CD14-positive monocyte (primary cell): ENCODE data around the gene EPHA6. TPM values are rescaled to one million over a fixed set of nuclear protein-coding genes. Genes with fewer than 3 reads are reported as not detected.
A peak's percentile ranks its signal among the peaks of the same experiment; 100 is the strongest.

Source experiments
- DNase-seq, 3 donors: peaks; one replicate each; pipeline ENCODE4 v3.0.0-alpha.2; 2011 to 2022
- H2AFZ ChIP-seq: 2 replicates; pipeline ENCODE4 v1.6.0; 2012; ENCODE audit warnings: mild to moderate bottlenecking, low read depth, low read length, inconsistent platforms; ENCODE audit not compliant: insufficient read depth, poor library complexity, severe bottlenecking
- H3K27ac ChIP-seq, 2 donors: 1 replicate in 1 of 2; 2 replicates in 1 of 2; pipeline ENCODE4 v1.5.1; 2012 to 2013; ENCODE audit warnings: low read length in 2 of 2, control low read depth in 1 of 2, inconsistent platforms in 1 of 2, low read depth in 1 of 2, mild to moderate bottlenecking in 1 of 2
- H3K27me3 ChIP-seq, 2 donors: one replicate each; pipeline versions ENCODE4 v1.6.0 to v1.6.1; 2011 to 2013; ENCODE audit warnings: low read length in 2 of 2; ENCODE audit not compliant: control insufficient read depth in 2 of 2, insufficient read depth in 2 of 2
- H3K36me3 ChIP-seq, 2 donors: replicated peaks in 1 of 2; 1 replicate in 1 of 2; 2 replicates in 1 of 2; pipeline versions ENCODE4 v1.5.1 to v1.6.1; 2012 to 2013; ENCODE audit warnings: low read length in 2 of 2, control low read depth in 1 of 2, inconsistent platforms in 1 of 2, mild to moderate bottlenecking in 1 of 2; ENCODE audit not compliant: insufficient read depth in 2 of 2, control insufficient read depth in 1 of 2
- H3K4me1 ChIP-seq, 2 donors: 1 replicate in 1 of 2; 2 replicates in 1 of 2; pipeline versions ENCODE4 v1.5.1 to v1.6.1; 2012 to 2013; ENCODE audit warnings: low read length in 2 of 2, control low read depth in 1 of 2, inconsistent platforms in 1 of 2, mild to moderate bottlenecking in 1 of 2, moderate library complexity in 1 of 2; ENCODE audit not compliant: insufficient read depth in 2 of 2, control insufficient read depth in 1 of 2
- H3K4me2 ChIP-seq: replicated peaks from 2 replicates; pipeline ENCODE3; 2012; ENCODE audit warnings: low read length, moderate library complexity, mild to moderate bottlenecking; ENCODE audit not compliant: poor library complexity, severe bottlenecking; ENCODE audit errors: extremely low read depth
- H3K4me3 ChIP-seq, 3 experiments: fragments of 200-600 bp in 1 of 3; sonication (generic) in 1 of 3; replicated peaks in 1 of 3; 1 replicate in 2 of 3; 2 replicates in 1 of 3; pipeline ENCODE4 v1.5.1; 2011 to 2013; ENCODE audit warnings: low read length in 3 of 3, mild to moderate bottlenecking in 3 of 3, control low read depth in 2 of 3, low read depth in 2 of 3, inconsistent platforms in 1 of 3, moderate library complexity in 1 of 3
- H3K79me2 ChIP-seq: 2 replicates; pipeline ENCODE4 v1.6.0; 2012; ENCODE audit warnings: mild to moderate bottlenecking, control low read depth, inconsistent platforms, low read length, moderate library complexity; ENCODE audit not compliant: insufficient read depth
- H3K9ac ChIP-seq: 2 replicates; pipeline ENCODE4 v1.6.0; 2017; ENCODE audit warnings: low read length, mild to moderate bottlenecking; ENCODE audit not compliant: insufficient read depth, poor library complexity, severe bottlenecking
- H3K9me3 ChIP-seq, 2 donors: replicated peaks in 1 of 2; 1 replicate in 1 of 2; 2 replicates in 1 of 2; pipeline versions ENCODE4 v1.5.1 to v1.6.1; 2012 to 2013; ENCODE audit warnings: low read length in 2 of 2, control low read depth in 1 of 2; ENCODE audit not compliant: control insufficient read depth in 1 of 2, insufficient read depth in 1 of 2
- H4K20me1 ChIP-seq: 2 replicates; pipeline ENCODE4 v1.6.0; 2012; ENCODE audit warnings: mild to moderate bottlenecking, low read length, control low read depth, moderate library complexity; ENCODE audit not compliant: insufficient read depth
- H3K27ac Mint-ChIP-seq, 7 donors: one replicate each; pipeline ENCODE4 v1.8.0; 2020; ENCODE audit warnings: mild to moderate bottlenecking in 7 of 7, mixed read lengths in 7 of 7, moderate library complexity in 6 of 7, inconsistent platforms in 2 of 7
- H3K27me3 Mint-ChIP-seq, 3 donors: one replicate each; pipeline ENCODE4 v1.8.0; 2021 to 2022; ENCODE audit warnings: low read depth in 3 of 3, mild to moderate bottlenecking in 3 of 3, mixed read lengths in 3 of 3, moderate library complexity in 3 of 3, inconsistent platforms in 1 of 3
- H3K36me3 Mint-ChIP-seq, 2 donors: one replicate each; pipeline ENCODE4 v1.8.0; 2020; ENCODE audit warnings: mixed read lengths in 2 of 2, inconsistent platforms in 1 of 2, mild to moderate bottlenecking in 1 of 2
- H3K4me1 Mint-ChIP-seq: one replicate; pipeline ENCODE4 v1.8.0; 2020; ENCODE audit warnings: mild to moderate bottlenecking, mixed read lengths
- H3K4me3 Mint-ChIP-seq, 2 donors: one replicate each; pipeline ENCODE4 v1.8.0; 2020; ENCODE audit warnings: mild to moderate bottlenecking in 2 of 2, mixed read lengths in 2 of 2, moderate library complexity in 1 of 2
- H3K9me3 Mint-ChIP-seq, 7 donors: one replicate each; pipeline ENCODE4 v1.8.0; 2020 to 2022; ENCODE audit warnings: mixed read lengths in 7 of 7, mild to moderate bottlenecking in 6 of 7, moderate library complexity in 6 of 7, inconsistent platforms in 2 of 7
- WGBS: methylation state at CpG from one replicate; pipeline ENCODE4 v1.1.5; 2013; ENCODE audit warnings: missing lambda C conversion rate; ENCODE audit not compliant: insufficient coverage; 5-methylcytosine and 5-hydroxymethylcytosine counted together
- intact Hi-C, 2 donors: fragments of 100-400 bp; cut with micrococcal nuclease; formaldehyde crosslinking; loops; one replicate each; pipeline versions ENCODE4 v1.15.0 to v1.15.1; 2023
- polyA plus RNA-seq, 3 donors: library from polyadenylated mRNA; depleted of rRNA in 1 of 3; unstranded in 2 of 3; stranded (reverse) in 1 of 3; fragments of 300-500 nt in 2 of 3; fragments of >200 nt in 1 of 3; fragmentation: Illumina TruSeq in 2 of 3; gene quantifications; 1 replicate in 2 of 3; 2 replicates in 1 of 3; pipeline ENCODE4 v1.2.3, GENCODE V29; 2012 to 2021
- TF ChIP-seq, protein P1 (sequence below): fragments of 200-600 bp; IDR thresholded peaks from one replicate; pipeline ENCODE4 v1.8.0; 2022; ENCODE audit warnings: antibody characterized with exemption, mild to moderate bottlenecking

The EPHA6 gene
- polyA plus RNA-seq, 3 donors = not detected

DNA sequence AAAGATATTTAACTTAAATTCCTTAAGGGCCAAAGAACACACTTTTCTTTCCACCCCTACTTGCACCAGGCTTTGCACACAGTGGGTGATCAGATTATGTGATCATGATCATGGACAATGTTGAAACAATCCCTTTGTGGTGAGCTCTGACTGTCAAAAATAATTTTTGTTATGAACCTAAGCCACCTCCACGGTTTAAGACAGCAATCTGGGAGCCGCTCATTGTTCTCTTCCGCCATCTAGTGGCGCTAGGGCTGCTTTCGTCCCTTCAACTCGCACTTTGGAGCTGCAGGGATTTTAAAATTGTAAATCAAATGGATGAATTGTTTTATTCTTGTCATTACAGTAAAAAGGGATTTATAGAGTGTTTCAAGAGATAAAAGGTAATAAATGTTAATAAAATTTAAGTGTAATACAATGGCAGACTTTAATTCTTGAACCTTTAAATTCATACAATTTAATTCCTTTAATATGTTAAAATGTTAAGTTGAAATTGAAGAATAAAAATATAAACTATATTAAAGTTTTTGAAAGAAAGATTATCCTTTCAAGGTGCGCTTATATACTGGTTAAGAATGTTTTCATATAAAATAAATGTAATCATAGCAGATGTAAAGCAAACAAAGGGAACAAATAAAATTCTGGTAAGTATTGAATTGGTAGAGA lies 904.9 kb downstream of the EPHA6 start:
- Histone ChIP-seq H3K79me2 (no peaks in the 10 kb centered on the region), H3K4me3 (no peak overlapping the region), H3K27me3 (no peaks in the 10 kb centered on the region), H3K9me3 (no peaks in the 10 kb centered on the region), H3K4me1 (no peaks in the 10 kb centered on the region), H3K36me3 (no peaks in the 10 kb centered on the region), H4K20me1 (no peaks in the 10 kb centered on the region), H2AFZ (no peak overlapping the region), H3K4me2 (peak overlapping the region; percentile 34), H3K9ac (no peak overlapping the region), H3K27ac (no peak overlapping the region)
- Mint-ChIP-seq H3K27me3 (peaks cover 0 to 2% (median 0%) of the 10 kb centered on the region in 3 donors), H3K9me3 (no peaks in the 10 kb centered on the region), H3K36me3 (no peaks in the 10 kb centered on the region), H3K27ac (no peak overlapping the region), H3K4me3 (no peak overlapping the region), H3K4me1 (no peaks in the 10 kb centered on the region)
- 0% methylated on average over 3 of the region's 7 CpGs for WGBS
- DNase-seq = peak; percentile 20 to 36 (median 30)
- intact Hi-C loops = no loop called here
- TF ChIP-seq, protein P1, sequence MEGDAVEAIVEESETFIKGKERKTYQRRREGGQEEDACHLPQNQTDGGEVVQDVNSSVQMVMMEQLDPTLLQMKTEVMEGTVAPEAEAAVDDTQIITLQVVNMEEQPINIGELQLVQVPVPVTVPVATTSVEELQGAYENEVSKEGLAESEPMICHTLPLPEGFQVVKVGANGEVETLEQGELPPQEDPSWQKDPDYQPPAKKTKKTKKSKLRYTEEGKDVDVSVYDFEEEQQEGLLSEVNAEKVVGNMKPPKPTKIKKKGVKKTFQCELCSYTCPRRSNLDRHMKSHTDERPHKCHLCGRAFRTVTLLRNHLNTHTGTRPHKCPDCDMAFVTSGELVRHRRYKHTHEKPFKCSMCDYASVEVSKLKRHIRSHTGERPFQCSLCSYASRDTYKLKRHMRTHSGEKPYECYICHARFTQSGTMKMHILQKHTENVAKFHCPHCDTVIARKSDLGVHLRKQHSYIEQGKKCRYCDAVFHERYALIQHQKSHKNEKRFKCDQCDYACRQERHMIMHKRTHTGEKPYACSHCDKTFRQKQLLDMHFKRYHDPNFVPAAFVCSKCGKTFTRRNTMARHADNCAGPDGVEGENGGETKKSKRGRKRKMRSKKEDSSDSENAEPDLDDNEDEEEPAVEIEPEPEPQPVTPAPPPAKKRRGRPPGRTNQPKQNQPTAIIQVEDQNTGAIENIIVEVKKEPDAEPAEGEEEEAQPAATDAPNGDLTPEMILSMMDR = peak; percentile 86

DNA sequence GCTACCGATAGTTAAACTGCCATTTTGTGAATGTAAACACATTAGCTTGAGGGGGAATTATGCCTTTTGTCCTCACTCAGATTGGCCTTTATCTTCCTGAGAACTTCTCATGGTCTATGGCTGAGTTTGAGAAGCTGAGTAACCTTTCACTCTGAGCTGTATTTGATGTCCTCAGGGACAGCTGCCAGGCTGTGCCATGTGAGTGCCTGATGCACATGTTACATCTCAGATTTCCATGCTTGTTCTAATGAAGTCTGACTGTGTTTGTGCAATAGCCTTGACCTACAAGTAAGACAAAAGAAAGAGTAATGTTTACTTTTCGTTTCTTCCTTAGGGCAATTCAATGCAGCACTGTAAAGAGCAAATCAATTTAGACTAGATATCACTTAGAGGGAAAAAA lies 906.0 kb downstream of the EPHA6 start:
- DNase-seq = no peak
- Mint-ChIP-seq H3K4me3 (no peak overlapping the region), H3K9me3 (no peaks in the 10 kb centered on the region), H3K27ac (no peak overlapping the region), H3K36me3 (no peaks in the 10 kb centered on the region), H3K4me1 (no peaks in the 10 kb centered on the region), H3K27me3 (peaks cover 0 to 2% (median 0%) of the 10 kb centered on the region in 3 donors)
- H3K4me2 ChIP-seq = no peak overlapping the region
- H3K9me3 ChIP-seq = no peaks in the 10 kb centered on the region
- no peak overlapping the region for H2AFZ ChIP-seq
- no peak overlapping the region for H3K9ac ChIP-seq
- intact Hi-C loops = no loop called here
- WGBS = 80% methylated on average over 1 of the region's 2 CpGs
- TF ChIP-seq, protein P1 = no peak
- no peaks in the 10 kb centered on the region for H3K4me1 ChIP-seq
- H3K27me3 ChIP-seq = no peaks in the 10 kb centered on the region
- no peak overlapping the region for H3K27ac ChIP-seq
- no peaks in the 10 kb centered on the region for H3K36me3 ChIP-seq
- no peaks in the 10 kb centered on the region for H3K79me2 ChIP-seq
- H4K20me1 ChIP-seq = no peaks in the 10 kb centered on the region
- no peak overlapping the region for H3K4me3 ChIP-seq
